DMS114 treated with DMSO at 0.1 percent for 48 hours (cell line): ENCODE measurements around the gene MYADM.

Experiments
- DNase-seq: peaks from one replicate; lab custom pipeline; 2025; ENCODE audit not compliant: unreplicated experiment; lab: John Stamatoyannopoulos, UW

Gene MYADM

GRCh38 chr19:53884256-53884655 is 16.6 kb downstream of the MYADM start:
- no peak for DNase-seq

- no peak for DNase-seq
Observed at GRCh38 chr19:53885036-53885435, 17.4 kb downstream of the MYADM start.

- DNase-seq: no peak
Observed at GRCh38 chr19:53892301-53892980, 24.8 kb downstream of the MYADM start.

GRCh38 chr19:53892981-53893325 is 25.3 kb downstream of the MYADM start:
- peak; percentile 53 for DNase-seq

- DNase-seq: no peak
Observed at GRCh38 chr19:53894707-53895106, 27.0 kb downstream of the MYADM start.

GRCh38 chr19:53896682-53897081 is 29.0 kb downstream of the MYADM start:
- no peak for DNase-seq

- DNase-seq: no peak
Observed at GRCh38 chr19:53897459-53897858, 29.8 kb downstream of the MYADM start.

- DNase-seq: no peak
Observed at GRCh38 chr19:53898166-53898565, 30.5 kb downstream of the MYADM start.

GRCh38 chr19:53898636-53899341 is 31.1 kb downstream of the MYADM start:
- DNase-seq: peak; percentile 58

- no peak for DNase-seq
Observed at GRCh38 chr19:53900191-53900860, 32.6 kb downstream of the MYADM start.

GRCh38 chr19:53903055-53903680 is 35.5 kb downstream of the MYADM start:
- no peak for DNase-seq

GRCh38 chr19:53904909-53905308 is 37.2 kb downstream of the MYADM start:
- no peak for DNase-seq

- no peak for DNase-seq
Observed at GRCh38 chr19:53905787-53906186, 38.1 kb downstream of the MYADM start.

GRCh38 chr19:53906211-53907192 is 38.8 kb downstream of the MYADM start:
- no peak for DNase-seq

GRCh38 chr19:53907193-53907581 is 39.5 kb downstream of the MYADM start:
- no peak for DNase-seq

- DNase-seq: no peak
Observed at GRCh38 chr19:53907690-53908089, 40.0 kb downstream of the MYADM start.

- DNase-seq: peak; percentile 67
Observed at GRCh38 chr19:53908106-53908934, 40.6 kb downstream of the MYADM start.

GRCh38 chr19:53908935-53909415 is 41.3 kb downstream of the MYADM start, which contains the start of gene CACNG7:
Gene CACNG7, plus strand, starts transcription at chr19:53909278. Its CDS starts 3,554 bp downstream, at chr19:53912832.
- no peak for DNase-seq

- DNase-seq: no peak
Observed at GRCh38 chr19:53909471-53910169, 41.9 kb downstream of the MYADM start.
